H1 (cell line): ENCODE results near the gene PRR23E. TPM values are rescaled to one million over a fixed set of nuclear protein-coding genes. Genes with fewer than 3 reads are reported as not detected.

Experiments
- CTCF ChIA-PET: fragments of 300-600 bp; sonication (Branson Sonifier 250); formaldehyde crosslinking; loops from one replicate; lab custom pipeline; 2021; ENCODE audit not compliant: partially characterized antibody; lab: Charles Lee
- POLR2A ChIA-PET: fragments of 300-600 bp; sonication (Branson Sonifier 250); formaldehyde crosslinking; loops from one replicate; lab custom pipeline; 2021; ENCODE audit warnings: inconsistent platforms; ENCODE audit not compliant: partially characterized antibody; lab: Charles Lee
- DNase-seq, 2 experiments: peaks; one replicate each; pipeline versions ENCODE4 v3.0.0 to v3.0.0-alpha.2; 2010 to 2022; ENCODE audit warnings: low spot score in 2 of 2, low read depth in 1 of 2, mixed read lengths in 1 of 2
- FAIRE-seq: peaks from 2 replicates; lab custom pipeline; 2011; peaks lifted over from hg19 to GRCh38; lab: Jason Lieb, UNC
- H2AFZ ChIP-seq: 2 replicates; pipeline ENCODE4 v1.8.1; 2012; ENCODE audit warnings: low read length, inconsistent platforms
- H2AK5ac ChIP-seq: 2 replicates; pipeline ENCODE4 v1.6.1; 2013; ENCODE audit warnings: low read depth, low read length
- H2BK120ac ChIP-seq: replicated peaks from 2 replicates; pipeline ENCODE3; 2013; ENCODE audit warnings: low read depth, low read length, inconsistent platforms
- H2BK12ac ChIP-seq: 2 replicates; pipeline ENCODE4 v1.6.1; 2013; ENCODE audit warnings: low read depth, low read length
- H2BK15ac ChIP-seq: 2 replicates; pipeline ENCODE4 v1.6.1; 2013; ENCODE audit warnings: low read length
- H2BK20ac ChIP-seq: 2 replicates; pipeline ENCODE4 v1.6.1; 2013; ENCODE audit warnings: low read length
- H2BK5ac ChIP-seq: 2 replicates; pipeline ENCODE4 v1.6.1; 2013; ENCODE audit warnings: low read depth, low read length
- H3K14ac ChIP-seq: 2 replicates; pipeline ENCODE4 v1.6.1; 2013; ENCODE audit warnings: inconsistent platforms; ENCODE audit not compliant: insufficient read length
- H3K18ac ChIP-seq: 2 replicates; pipeline ENCODE4 v1.6.1; 2013; ENCODE audit warnings: low read length; ENCODE audit errors: extremely low read depth
- H3K23ac ChIP-seq: 2 replicates; pipeline ENCODE4 v1.6.1; 2013; ENCODE audit warnings: inconsistent platforms; ENCODE audit not compliant: insufficient read length
- H3K23me2 ChIP-seq: 2 replicates; pipeline ENCODE4 v1.6.1; 2013; ENCODE audit warnings: low read depth, low read length
- H3K27ac ChIP-seq: 2 replicates; pipeline ENCODE4 v1.6.1; 2011; ENCODE audit warnings: low read depth, low read length, inconsistent platforms
- H3K27me3 ChIP-seq, 4 experiments: replicated peaks in 1 of 4; 1 replicate in 1 of 4; 2 replicates in 3 of 4; pipeline versions ENCODE4 v1.6.1 to v1.8.1; 2011 to 2013; ENCODE audit warnings: low read length in 3 of 4, mild to moderate bottlenecking in 3 of 4, inconsistent platforms in 2 of 4, mixed read lengths in 2 of 4, moderate library complexity in 1 of 4; ENCODE audit not compliant: control insufficient read depth in 3 of 4, insufficient read depth in 3 of 4; ENCODE audit errors: extremely low read depth in 1 of 4
- H3K36me3 ChIP-seq, 4 experiments: 2 replicates each; pipeline versions ENCODE4 v1.6.1 to v1.8.1; 2011 to 2013; ENCODE audit warnings: mild to moderate bottlenecking in 4 of 4, low read length in 3 of 4, moderate library complexity in 2 of 4, control low read depth in 1 of 4, inconsistent platforms in 1 of 4; ENCODE audit not compliant: insufficient read depth in 4 of 4, control insufficient read depth in 2 of 4
- H3K4ac ChIP-seq: replicated peaks from 2 replicates; pipeline ENCODE3; 2013; ENCODE audit warnings: low read length, low read depth, mixed read lengths, inconsistent platforms; ENCODE audit not compliant: insufficient read length
- H3K4me1 ChIP-seq, 4 experiments: replicated peaks in 1 of 4; 1 replicate in 1 of 4; 2 replicates in 3 of 4; pipeline versions ENCODE4 v1.6.1 to v1.8.1; 2011 to 2013; ENCODE audit warnings: low read length in 3 of 4, inconsistent platforms in 2 of 4, mixed read lengths in 1 of 4; ENCODE audit not compliant: insufficient read depth in 4 of 4, control insufficient read depth in 3 of 4
- H3K4me2 ChIP-seq, 2 experiments: 2 replicates each; pipeline versions ENCODE4 v1.6.1 to v1.8.1; 2011 to 2013; ENCODE audit warnings: low read depth in 2 of 2, low read length in 2 of 2, control low read depth in 1 of 2, inconsistent platforms in 1 of 2, mild to moderate bottlenecking in 1 of 2; ENCODE audit not compliant: insufficient read depth in 1 of 2
- H3K4me3 ChIP-seq, 4 experiments: fragments of 200-600, 300-600 bp in 1 of 4; sonication (generic), shearing (Covaris generic), sonication (Bioruptor Twin) in 1 of 4; 2 replicates each; pipeline versions ENCODE4 v1.5.1 to v1.8.1; 2011 to 2016; ENCODE audit warnings: low read length in 4 of 4, low read depth in 3 of 4, control low read depth in 2 of 4, inconsistent platforms in 2 of 4, mild to moderate bottlenecking in 2 of 4, mixed read lengths in 1 of 4, moderate library complexity in 1 of 4; ENCODE audit not compliant: insufficient read depth in 2 of 4; ENCODE audit errors: extremely low read depth in 1 of 4
- H3K56ac ChIP-seq: replicated peaks from 2 replicates; pipeline ENCODE3; 2013; ENCODE audit warnings: low read depth, mild to moderate bottlenecking, mixed read lengths, low read length, inconsistent platforms; ENCODE audit not compliant: insufficient read length
- H3K79me1 ChIP-seq: 2 replicates; pipeline ENCODE4 v1.6.1; 2013; ENCODE audit warnings: low read depth, low read length, control low read depth
- H3K79me2 ChIP-seq, 2 experiments: 2 replicates each; pipeline versions ENCODE4 v1.6.1 to v1.8.1; 2012 to 2013; ENCODE audit warnings: low read length in 2 of 2, mild to moderate bottlenecking in 2 of 2, inconsistent platforms in 1 of 2; ENCODE audit not compliant: insufficient read depth in 2 of 2, control insufficient read depth in 1 of 2
- H3K9ac ChIP-seq, 4 experiments: replicated peaks in 1 of 4; 1 replicate in 1 of 4; 2 replicates in 3 of 4; pipeline versions ENCODE4 v1.6.1 to v1.8.1; 2011 to 2013; ENCODE audit warnings: low read depth in 3 of 4, low read length in 3 of 4, control low read depth in 2 of 4, mild to moderate bottlenecking in 2 of 4, moderate library complexity in 2 of 4, inconsistent platforms in 1 of 4; ENCODE audit errors: extremely low read depth in 1 of 4
- H3K9me3 ChIP-seq, 2 experiments: 2 replicates each; pipeline versions ENCODE4 v1.6.1 to v1.8.1; 2012 to 2013; ENCODE audit warnings: mild to moderate bottlenecking in 2 of 2, moderate library complexity in 2 of 2, control low read depth in 1 of 2, inconsistent platforms in 1 of 2, low read depth in 1 of 2, low read length in 1 of 2, mixed read lengths in 1 of 2; ENCODE audit not compliant: insufficient read depth in 2 of 2
- H4K20me1 ChIP-seq, 2 experiments: replicated peaks in 1 of 2; 2 replicates each; pipeline versions ENCODE3 to v1.8.1; 2011 to 2013; ENCODE audit warnings: inconsistent platforms in 2 of 2, low read length in 2 of 2, mild to moderate bottlenecking in 1 of 2; ENCODE audit not compliant: insufficient read depth in 2 of 2, control insufficient read depth in 1 of 2
- H4K5ac ChIP-seq: 2 replicates; pipeline ENCODE4 v1.6.1; 2013; ENCODE audit warnings: low read length, low read depth, mixed read lengths, inconsistent platforms; ENCODE audit not compliant: insufficient read length
- H4K8ac ChIP-seq: 2 replicates; pipeline ENCODE4 v1.8.0; 2013; ENCODE audit warnings: mild to moderate bottlenecking, moderate library complexity, low read length, inconsistent platforms; ENCODE audit not compliant: insufficient read depth; ENCODE audit errors: extremely low read depth
- H4K91ac ChIP-seq: replicated peaks from 2 replicates; pipeline ENCODE3; 2013; ENCODE audit warnings: low read length, mixed read lengths, inconsistent platforms; ENCODE audit not compliant: insufficient read length
- JUND ChIP-seq: IDR thresholded peaks from 2 replicates; pipeline ENCODE4 v1.6.1; 2011; ENCODE audit warnings: mild to moderate bottlenecking, improper control_type of control experiment, low read length
- WGBS, 2 experiments: shearing (Covaris generic) in 1 of 2; methylation state at CpG; one replicate each; pipeline versions ENCODE4 v1.1.6 to v1.1.7; 2013 to 2015; ENCODE audit warnings: low lambda C conversion rate in 2 of 2, mixed read lengths in 2 of 2, inconsistent platforms in 1 of 2, low coverage in 1 of 2, missing lambda C conversion rate in 1 of 2; ENCODE audit not compliant: insufficient replicate concordance in 2 of 2, insufficient coverage in 1 of 2, insufficient read length in 1 of 2; ENCODE audit errors: extremely low coverage in 1 of 2, missing lambda C conversion rate in 1 of 2; 5-methylcytosine and 5-hydroxymethylcytosine counted together
- polyA plus RNA-seq, 7 experiments: library from polyadenylated mRNA; depleted of rRNA in 3 of 7; stranded (reverse) in 5 of 7; unstranded in 2 of 7; fragments of >200 nt in 5 of 7; fragments of 200-250 nt in 2 of 7; gene quantifications; 1 replicate in 5 of 7; 2 replicates in 1 of 7; 4 replicates in 1 of 7; pipeline versions ENCODE4 v1.2.1 to v1.2.3, GENCODE V29; 2011 to 2013; ENCODE audit warnings: missing spikeins in 2 of 7, mixed read lengths in 2 of 7
- total RNA-seq: library from RNA; stranded (reverse); fragmentation: NEBNext Ultra II Directional; extraction: Animal tissue kit (Norgen Biotek cat#: 25700); gene quantifications from 2 replicates; pipeline ENCODE4 v1.2.1, GENCODE V29; 2021

PRR23E gene
- total and polyA plus RNA-seq, 2 of the 8 experiments (the other 6 are each of a cell fraction or from before 2014, with no cell fraction given), result not detected

DNA sequence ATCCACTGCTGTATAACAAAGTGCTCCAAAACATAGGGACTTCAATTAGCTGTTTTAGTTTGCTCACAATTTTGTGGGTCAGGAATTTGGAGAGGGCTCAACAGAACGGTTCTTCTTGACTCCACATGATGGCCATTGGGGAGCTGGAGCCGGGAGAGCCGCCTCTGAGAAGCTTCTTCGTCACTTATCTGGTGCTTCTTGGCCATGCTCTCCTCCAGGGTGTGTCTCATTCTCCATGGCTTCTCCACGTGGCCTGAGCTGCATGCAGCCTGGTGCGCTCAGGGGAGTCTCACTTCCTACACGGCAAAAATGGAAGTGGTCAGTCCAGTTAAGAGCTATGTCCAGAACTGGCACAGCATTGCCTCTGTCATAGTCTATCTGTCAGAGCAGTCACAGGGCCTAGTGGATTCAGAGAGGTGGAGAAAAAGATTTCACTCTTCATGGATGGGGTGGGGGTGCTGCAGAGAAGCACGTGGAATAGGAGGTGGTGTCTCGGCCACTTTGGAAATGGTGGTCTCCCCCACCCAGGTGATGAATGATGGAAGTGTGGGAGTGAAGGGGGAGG lies 26.3 kb upstream of the PRR23E start:
- Histone ChIP-seq H2AFZ (no peak overlapping the region), H4K91ac (no peak overlapping the region), H3K4me1 (no peaks in the 10 kb centered on the region), H3K4ac (no peak overlapping the region), H3K4me2 (no peak overlapping the region), H2BK5ac (no peak overlapping the region), H3K27me3 (no peaks in the 10 kb centered on the region; a peak in 1 of 7 replicates), H3K23ac (no peak overlapping the region), H2BK20ac (no peak overlapping the region), H2BK12ac (no peak overlapping the region), H3K9me3 (no peaks in the 10 kb centered on the region), H3K14ac (no peak overlapping the region), H2BK15ac (no peak overlapping the region), H3K56ac (no peak overlapping the region), H3K9ac (no peak overlapping the region), H3K23me2 (peaks cover 7% of the 10 kb centered on the region; the same call in 1 of the 2 replicates), H2AK5ac (no peak overlapping the region), H4K5ac (no peak overlapping the region), H2BK120ac (no peak overlapping the region), H3K4me3 (no peak overlapping the region), H4K20me1 (peaks cover 0 to 7% of the 10 kb centered on the region in 2 experiments), H3K27ac (no peak overlapping the region), H3K79me2 (no peaks in the 10 kb centered on the region), H3K36me3 (no peaks in the 10 kb centered on the region), H3K79me1 (no peaks in the 10 kb centered on the region), H4K8ac (no peak overlapping the region; the same call in 1 of the 2 replicates), H3K18ac (no peak overlapping the region)
- WGBS, 2 experiments, result 75% methylated on average over 8 of the region's 9 CpGs; no CpG with 5 or more reads in 1 of the 2 experiments
- ChIA-PET CTCF (interaction anchor here (2.0 kb wide), 1 partner anchor 19 kb away, joined by 7 read pairs; no protein-coding TSS in a partner anchor), POLR2A (no interaction called here)
- TF ChIP-seq JUND, result no peak
- FAIRE-seq, result no peak
- no peak for DNase-seq
